ENCODE results near the gene LNX2.
A peak's percentile ranks its signal among the peaks of the same experiment; 100 is the strongest.

The LNX2 gene

GRCh38 chr13:27621366-27622101 is 1.2 kb upstream of the LNX2 start, which contains the start of gene POLR1D:
Gene POLR1D (plus strand): TSS chr13:27621892. CDS start chr13:27621984, 92 bp downstream.
- TF ChIP-seq, protein P1, sequence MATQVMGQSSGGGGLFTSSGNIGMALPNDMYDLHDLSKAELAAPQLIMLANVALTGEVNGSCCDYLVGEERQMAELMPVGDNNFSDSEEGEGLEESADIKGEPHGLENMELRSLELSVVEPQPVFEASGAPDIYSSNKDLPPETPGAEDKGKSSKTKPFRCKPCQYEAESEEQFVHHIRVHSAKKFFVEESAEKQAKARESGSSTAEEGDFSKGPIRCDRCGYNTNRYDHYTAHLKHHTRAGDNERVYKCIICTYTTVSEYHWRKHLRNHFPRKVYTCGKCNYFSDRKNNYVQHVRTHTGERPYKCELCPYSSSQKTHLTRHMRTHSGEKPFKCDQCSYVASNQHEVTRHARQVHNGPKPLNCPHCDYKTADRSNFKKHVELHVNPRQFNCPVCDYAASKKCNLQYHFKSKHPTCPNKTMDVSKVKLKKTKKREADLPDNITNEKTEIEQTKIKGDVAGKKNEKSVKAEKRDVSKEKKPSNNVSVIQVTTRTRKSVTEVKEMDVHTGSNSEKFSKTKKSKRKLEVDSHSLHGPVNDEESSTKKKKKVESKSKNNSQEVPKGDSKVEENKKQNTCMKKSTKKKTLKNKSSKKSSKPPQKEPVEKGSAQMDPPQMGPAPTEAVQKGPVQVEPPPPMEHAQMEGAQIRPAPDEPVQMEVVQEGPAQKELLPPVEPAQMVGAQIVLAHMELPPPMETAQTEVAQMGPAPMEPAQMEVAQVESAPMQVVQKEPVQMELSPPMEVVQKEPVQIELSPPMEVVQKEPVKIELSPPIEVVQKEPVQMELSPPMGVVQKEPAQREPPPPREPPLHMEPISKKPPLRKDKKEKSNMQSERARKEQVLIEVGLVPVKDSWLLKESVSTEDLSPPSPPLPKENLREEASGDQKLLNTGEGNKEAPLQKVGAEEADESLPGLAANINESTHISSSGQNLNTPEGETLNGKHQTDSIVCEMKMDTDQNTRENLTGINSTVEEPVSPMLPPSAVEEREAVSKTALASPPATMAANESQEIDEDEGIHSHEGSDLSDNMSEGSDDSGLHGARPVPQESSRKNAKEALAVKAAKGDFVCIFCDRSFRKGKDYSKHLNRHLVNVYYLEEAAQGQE (IDR thresholded peaks at IDR 0.05; ENCODE audit: insufficient replicate concordance, low read depth), result no peak
- TF ChIP-seq POLR2AphosphoS5 (IDR thresholded peaks at IDR 0.05; ENCODE audit: low read depth), result peak; percentile 93
- peak within 1 kb of the TSS; percentile 90 for H3K27ac ChIP-seq (replicated peaks)
- peak; percentile 72 to 79 for DNase-seq (ENCODE audit: low read depth in 1 of 2, low spot score in 1 of 2)
- H3K27me3 ChIP-seq (ENCODE audit: insufficient read depth, poor library complexity, severe bottlenecking), result no peaks in the 10 kb centered on the region
- peak within 1 kb of the TSS; percentile 87 for H3K4me3 ChIP-seq (replicated peaks; ENCODE audit: insufficient read depth, low read length)

DNA sequence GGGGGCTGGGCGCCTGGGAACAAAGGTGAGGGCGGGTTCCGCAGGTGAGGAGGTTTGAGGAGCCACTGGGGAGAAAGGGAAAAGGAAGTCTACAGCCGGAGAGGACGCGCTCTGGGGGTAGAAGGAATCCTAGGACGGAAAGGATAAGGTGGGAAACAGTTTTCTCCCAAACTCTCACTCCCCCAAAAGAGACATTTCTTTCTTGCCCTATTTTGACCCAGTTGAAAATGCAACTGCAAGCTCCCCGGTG is 712 bp upstream of the LNX2 start:
- Histone ChIP-seq H3K4me3 (replicated peaks; ENCODE audit: insufficient read depth, low read length) (peak overlapping the region; percentile 87), H3K27ac (replicated peaks) (peak overlapping the region; percentile 90), H3K27me3 (ENCODE audit: insufficient read depth, poor library complexity, severe bottlenecking) (no peaks in the 10 kb centered on the region)
- DNase-seq (ENCODE audit: low read depth in 1 of 2, low spot score in 1 of 2), result no peak
- TF ChIP-seq SPI1 (IDR thresholded peaks at IDR 0.05; ENCODE audit: borderline replicate concordance, low read depth) (no peak), CTCF (IDR thresholded peaks at IDR 0.05; ENCODE audit: insufficient read depth, low read length) (no peak), POLR2AphosphoS5 (IDR thresholded peaks at IDR 0.05; ENCODE audit: low read depth) (no peak), GABPA (IDR thresholded peaks at IDR 0.05; ENCODE audit: low read depth) (no peak)
- TF ChIP-seq, protein P1 (IDR thresholded peaks at IDR 0.05; ENCODE audit: insufficient replicate concordance, low read depth), result no peak

- peak in 1 of 2 experiments; percentile 56 for DNase-seq (ENCODE audit: low read depth in 1 of 2, low spot score in 1 of 2)
- H3K27me3 ChIP-seq (ENCODE audit: insufficient read depth, poor library complexity, severe bottlenecking), result no peaks in the 10 kb centered on the region
- TF ChIP-seq CTCF (IDR thresholded peaks at IDR 0.05; ENCODE audit: insufficient read depth, low read length), result no peak
- no peak for TF ChIP-seq POLR2AphosphoS5 (IDR thresholded peaks at IDR 0.05; ENCODE audit: low read depth)
- TF ChIP-seq, protein P1 (IDR thresholded peaks at IDR 0.05; ENCODE audit: insufficient replicate concordance, low read depth), result peak; percentile 11
- TF ChIP-seq SPI1 (IDR thresholded peaks at IDR 0.05; ENCODE audit: borderline replicate concordance, low read depth), result no peak
- no peak for TF ChIP-seq GABPA (IDR thresholded peaks at IDR 0.05; ENCODE audit: low read depth)
- no peak overlapping the region for H3K27ac ChIP-seq (replicated peaks)
- peak overlapping the region; percentile 87 for H3K4me3 ChIP-seq (replicated peaks; ENCODE audit: insufficient read depth, low read length)
These were observed 477 bp downstream of the LNX2 start for GRCh38 chr13:27619728-27620376.

Measured in HL-60 (cell line).